ENCODE measurements around the gene STMN3. TPM values are rescaled to one million over a fixed set of nuclear protein-coding genes. Genes with fewer than 3 reads are reported as not detected.
"Not testable (repeated sequence)": the region's sequence is repeated elsewhere in the genome, so short reads cannot be mapped to it uniquely, and the experiment has no call there.

The STMN3 gene
- total RNA-seq, 2 experiments from 2014 or later: 15.4 to 17.6 TPM

GRCh38 chr20:63659370-63659769 is 6.1 kb upstream of the STMN3 start:
- Mint-ChIP-seq H3K27me3 (no peaks in the 10 kb centered on the region), H3K4me1 (peaks cover 23% of the 10 kb centered on the region), H3K27ac (no peak overlapping the region), H3K9me3 (ENCODE audit: low read depth) (no peaks in the 10 kb centered on the region), H3K4me3 (peak overlapping the region; percentile 95), H3K36me3 (ENCODE audit: low read depth) (peaks cover 7% of the 10 kb centered on the region)
- intact Hi-C loops (cut with DNase I, micrococcal nuclease): loop anchor here in 1 of 2 experiments (2.0 to 5.0 kb wide), 3 partner anchors 77 to 442 kb away; partner anchors contain the start of gene YTHDF1
- ATAC-seq: no peak
- ChIA-PET POLR2A (no interaction called here), CTCF (no interaction called here)
- no peak for DNase-seq

DNA sequence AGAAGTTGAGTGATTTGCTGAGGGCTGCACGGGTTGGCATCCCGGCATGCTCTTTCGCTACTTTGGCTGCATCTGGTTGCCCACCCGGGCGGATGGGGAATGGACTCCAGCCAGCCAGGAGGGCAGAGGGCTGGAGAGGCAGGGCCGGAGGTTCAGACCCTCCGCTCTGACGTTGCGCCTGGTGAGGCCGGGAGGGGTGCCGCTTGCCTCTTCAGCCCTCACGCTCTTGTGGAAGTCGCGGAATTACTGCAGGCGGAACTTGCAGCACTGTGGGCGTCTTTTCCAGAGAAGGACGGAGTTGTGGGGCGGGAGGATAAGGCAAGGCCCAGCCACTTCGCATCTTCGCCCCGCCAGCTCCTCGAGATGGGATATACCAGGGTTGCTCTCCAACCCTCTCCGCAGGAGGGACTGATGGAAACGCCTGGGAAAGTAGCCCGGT is 5.5 kb upstream of the STMN3 start:
- DNase-seq (peak; percentile 57), ATAC-seq (peak; percentile 21)
- Mint-ChIP-seq H3K4me1 (peaks cover 29% of the 10 kb centered on the region), H3K27me3 (no peaks in the 10 kb centered on the region), H3K27ac (peak overlapping the region; percentile 94), H3K9me3 (ENCODE audit: low read depth) (no peaks in the 10 kb centered on the region), H3K36me3 (ENCODE audit: low read depth) (peaks cover 7% of the 10 kb centered on the region), H3K4me3 (peak overlapping the region; percentile 95)
- POLR2A ChIA-PET: interaction anchor here (1.2 to 1.8 kb wide), 3 partner anchors 17 to 49 kb away, joined by 3 to 8 read pairs (median 6); partner anchors contain the start of genes ARFRP1, GMEB2 and ZGPAT
- CTCF ChIA-PET: interaction anchor here (0.6 to 1.3 kb wide), 6 partner anchors 17 to 138 kb away, joined by 3 to 9 read pairs (median 4); partner anchors contain the start of gene PPDPF
- intact Hi-C loops (cut with DNase I, micrococcal nuclease): loop anchor here in 1 of 2 experiments (1.0 to 5.0 kb wide), 12 partner anchors 16 to 441 kb away; partner anchors contain the start of genes ARFGAP1, ARFRP1, DNAJC5 and GMEB2

- H3K36me3 Mint-ChIP-seq (ENCODE audit: low read depth): peaks cover 7% of the 10 kb centered on the region
- H3K4me3 Mint-ChIP-seq: peak within 1 kb of the TSS; percentile 95
- ChIA-PET POLR2A (interaction anchor here (1.2 to 1.8 kb wide), 3 partner anchors 16 to 50 kb away, joined by 3 to 8 read pairs (median 6); partner anchors contain the start of genes ARFRP1, GMEB2 and ZGPAT), CTCF (interaction anchor here (0.6 to 1.3 kb wide), 7 partner anchors 16 to 137 kb away, joined by 3 to 9 read pairs (median 4); partner anchors contain the start of gene PPDPF)
- intact Hi-C loops (cut with DNase I, micrococcal nuclease): loop anchor here in 1 of 2 experiments (1.0 to 5.0 kb wide), 12 partner anchors 16 to 441 kb away; partner anchors contain the start of genes ARFGAP1, ARFRP1, DNAJC5 and GMEB2
- H3K27ac Mint-ChIP-seq: peak within 1 kb of the TSS; percentile 94
- H3K4me1 Mint-ChIP-seq: peaks cover 30% of the 10 kb centered on the region
- no peaks in the 10 kb centered on the region for H3K9me3 Mint-ChIP-seq (ENCODE audit: low read depth)
- ATAC-seq (peak; percentile 82), DNase-seq (peak; percentile 92)
- H3K27me3 Mint-ChIP-seq: no peaks in the 10 kb centered on the region
These were observed 4.9 kb upstream of the STMN3 start, which contains the start of gene RTEL1 for GRCh38 chr20:63657937-63658748. RTEL1 (plus strand) TSS chr20:63658312; CDS start chr20:63659403, 1,091 bp downstream.

DNA sequence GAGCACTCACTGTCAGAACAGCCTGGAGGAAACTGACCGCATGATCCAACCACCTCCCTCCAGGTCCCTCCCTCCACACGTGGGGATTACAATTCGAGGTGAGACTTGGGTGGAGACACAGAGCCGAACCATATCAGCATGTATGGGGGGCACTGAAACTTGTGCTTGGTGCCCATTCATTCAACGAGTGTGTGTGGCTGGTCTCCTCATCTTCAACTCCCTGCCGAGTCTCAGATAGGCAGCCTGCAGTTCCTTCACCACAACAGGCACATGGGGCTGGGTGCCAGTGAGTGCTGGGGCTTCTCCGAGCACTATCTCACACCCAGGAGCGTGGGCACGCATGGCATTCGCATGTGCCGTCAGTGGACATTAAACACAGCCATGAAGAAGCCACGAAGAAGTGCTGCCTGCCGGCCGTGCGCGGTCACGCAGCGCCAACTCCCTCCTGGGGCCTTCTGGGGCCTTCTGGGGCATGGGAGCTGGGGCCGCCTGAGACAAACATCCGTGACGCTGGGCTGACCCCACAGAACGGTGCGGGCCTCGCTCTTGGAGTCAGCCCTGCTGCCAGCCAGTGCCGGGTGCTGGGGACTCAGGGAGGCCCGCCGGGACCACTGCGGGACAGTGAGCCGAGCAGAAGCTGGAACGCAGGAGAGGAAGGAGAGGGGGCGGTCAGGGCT is 4.2 kb upstream of the STMN3 start:
- CTCF ChIA-PET: interaction anchor here (0.9 to 1.3 kb wide), 4 partner anchors 11 to 136 kb away, joined by 3 to 9 read pairs (median 4); partner anchors contain the start of gene PPDPF
- peak overlapping the region; percentile 95 for H3K4me3 Mint-ChIP-seq
- H3K27ac Mint-ChIP-seq: peak overlapping the region; percentile 94
- peaks cover 7% of the 10 kb centered on the region for H3K36me3 Mint-ChIP-seq (ENCODE audit: low read depth)
- DNase-seq: peak; percentile 37
- no peak for ATAC-seq
- POLR2A ChIA-PET: interaction anchor here (1.2 to 1.8 kb wide), 3 partner anchors 15 to 51 kb away, joined by 3 to 8 read pairs (median 6); partner anchors contain the start of genes ARFRP1, GMEB2 and ZGPAT
- H3K27me3 Mint-ChIP-seq: no peaks in the 10 kb centered on the region
- H3K9me3 Mint-ChIP-seq (ENCODE audit: low read depth): no peaks in the 10 kb centered on the region
- intact Hi-C loops (cut with DNase I, micrococcal nuclease): loop anchor here in 1 of 2 experiments (5.0 kb wide), 2 partner anchors 75 to 440 kb away; partner anchors contain the start of gene YTHDF1
- peaks cover 30% of the 10 kb centered on the region for H3K4me1 Mint-ChIP-seq

GRCh38 chr20:63656451-63656850 is 3.2 kb upstream of the STMN3 start:
- H3K27me3 Mint-ChIP-seq: no peaks in the 10 kb centered on the region
- POLR2A ChIA-PET: no interaction called here

GRCh38 chr20:63655249-63655648 is 2.0 kb upstream of the STMN3 start:
- H3K36me3 Mint-ChIP-seq (ENCODE audit: low read depth): peaks cover 2% of the 10 kb centered on the region
- CTCF ChIA-PET: interaction anchor here (0.9 kb wide), 1 partner anchor 118 kb away, joined by 3 read pairs; the partner anchor contains the start of gene PTK6
- no peaks in the 10 kb centered on the region for H3K9me3 Mint-ChIP-seq (ENCODE audit: low read depth)
- POLR2A ChIA-PET: no interaction called here
- intact Hi-C loops (cut with DNase I, micrococcal nuclease): loop anchor here in 1 of 2 experiments (5.0 kb wide), 2 partner anchors 73 to 438 kb away; partner anchors contain the start of gene YTHDF1
- no peak overlapping the region for H3K4me3 Mint-ChIP-seq
- DNase-seq (no peak), ATAC-seq (no peak)
- H3K4me1 Mint-ChIP-seq: peaks cover 36% of the 10 kb centered on the region
- H3K27me3 Mint-ChIP-seq: no peaks in the 10 kb centered on the region
- no peak overlapping the region for H3K27ac Mint-ChIP-seq

More at GRCh38 chr20:63656451-63656850, 3.2 kb upstream of the STMN3 start:
- no peak overlapping the region for H3K27ac Mint-ChIP-seq
- CTCF ChIA-PET: interaction anchor here (0.9 kb wide), 1 partner anchor 12 kb away, joined by 3 read pairs; no protein-coding TSS in a partner anchor
- H3K36me3 Mint-ChIP-seq (ENCODE audit: low read depth): peaks cover 5% of the 10 kb centered on the region
- ATAC-seq: no peak
- DNase-seq: no peak
- peak overlapping the region; percentile 95 for H3K4me3 Mint-ChIP-seq
- H3K4me1 Mint-ChIP-seq: peaks cover 33% of the 10 kb centered on the region
- intact Hi-C loops (cut with DNase I, micrococcal nuclease): loop anchor here in 1 of 2 experiments (5.0 kb wide), 2 partner anchors 74 to 439 kb away; partner anchors contain the start of gene YTHDF1
- no peaks in the 10 kb centered on the region for H3K9me3 Mint-ChIP-seq (ENCODE audit: low read depth)

DNA sequence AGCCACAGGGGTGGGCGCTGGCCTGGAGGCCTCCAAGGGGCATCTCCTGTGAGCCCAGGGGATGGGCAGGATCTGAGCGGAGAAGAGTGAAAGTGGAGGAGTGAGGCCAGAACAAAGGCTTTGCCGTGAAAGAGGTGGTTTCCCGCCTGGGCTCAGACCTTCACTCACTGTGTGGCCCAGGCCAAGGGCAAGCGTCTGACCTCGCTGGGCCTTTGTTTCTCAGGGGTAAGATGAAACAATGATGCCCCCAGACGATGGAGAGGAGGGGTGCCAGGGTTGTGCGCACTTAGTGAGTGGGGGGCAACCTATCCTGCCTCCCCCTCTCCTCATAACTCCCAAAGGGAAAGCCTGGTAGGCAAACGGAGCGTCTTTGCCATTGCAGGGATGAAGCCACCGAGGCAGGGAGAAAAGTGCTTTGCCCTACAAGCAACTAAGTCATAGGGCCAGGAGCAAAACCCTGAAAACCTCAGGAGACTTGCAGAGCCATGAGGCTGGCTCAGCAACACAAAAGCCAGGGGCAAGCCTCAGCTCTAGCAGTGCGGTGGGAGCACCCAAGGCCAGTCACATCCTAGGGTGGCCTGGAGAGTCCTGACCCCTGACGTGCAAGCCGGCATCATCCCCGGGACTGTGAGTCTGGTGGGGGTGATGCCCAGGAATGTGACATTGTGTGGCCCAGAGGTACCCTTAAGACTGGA is 897 bp upstream of the STMN3 start:
- peak overlapping the region; percentile 73 for H3K4me3 Mint-ChIP-seq
- peak; percentile 1 for ATAC-seq
- CTCF ChIA-PET: no interaction called here

DNA sequence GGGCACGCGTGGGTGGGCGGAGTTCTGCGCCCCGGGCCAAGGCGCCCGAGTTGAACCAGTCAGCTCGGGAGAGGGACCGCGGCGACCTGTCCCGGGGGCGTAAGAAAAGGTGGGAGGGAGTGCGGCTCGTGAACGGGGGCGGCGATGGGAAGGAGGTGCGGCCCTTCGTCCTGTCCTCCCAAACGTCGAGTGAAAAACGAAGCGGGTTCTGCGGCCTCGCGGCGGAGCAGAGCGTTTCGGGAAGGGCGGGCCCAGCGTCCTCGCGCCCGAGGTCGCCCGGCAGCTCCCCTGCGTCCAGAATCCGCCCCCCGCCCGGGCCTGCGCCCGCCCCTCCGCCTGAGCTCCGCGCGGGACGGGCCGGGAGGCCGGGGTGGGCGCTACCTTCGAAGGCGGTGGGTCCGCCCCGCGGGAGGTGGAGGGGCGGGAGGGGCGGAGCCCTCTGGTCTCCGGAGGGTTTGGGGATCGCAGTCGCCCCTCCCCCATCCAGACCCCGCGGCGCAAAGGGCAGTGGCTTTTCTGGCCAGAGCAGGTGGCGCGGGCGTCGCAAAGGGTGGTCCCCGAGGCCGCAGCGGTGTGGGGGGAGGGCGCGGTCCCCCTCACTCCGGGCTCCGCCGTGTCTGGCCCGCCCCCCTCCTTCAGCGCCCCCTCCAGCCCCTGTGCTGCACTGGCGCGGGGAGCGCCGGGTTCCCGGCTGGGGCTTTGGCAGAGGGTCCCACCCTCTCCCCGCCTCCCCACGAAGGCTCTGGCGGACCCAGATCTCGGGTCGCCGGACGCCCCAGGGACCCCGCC is 838 bp downstream of the STMN3 start:
- DNase-seq (peak; percentile 44), ATAC-seq (peak; percentile 4)
- Mint-ChIP-seq H3K27ac (no peak overlapping the region), H3K27me3 (no peaks in the 10 kb centered on the region), H3K36me3 (ENCODE audit: low read depth) (no peaks in the 10 kb centered on the region), H3K4me1 (peaks cover 22% of the 10 kb centered on the region), H3K4me3 (peak overlapping the region; percentile 70), H3K9me3 (ENCODE audit: low read depth) (no peaks in the 10 kb centered on the region)
- CTCF ChIA-PET: interaction anchor here (0.5 to 1.4 kb wide), 2 partner anchors 11 to 631 kb away, joined by 3 to 6 read pairs; no protein-coding TSS in a partner anchor
- intact Hi-C loops (cut with DNase I, micrococcal nuclease): no loop called here
- POLR2A ChIA-PET: interaction anchor here (1.0 kb wide), 1 partner anchor 25 kb away, joined by 3 read pairs; the partner anchor contains the start of gene GMEB2

More for the DNA sequence above, 897 bp upstream of the STMN3 start:
- DNase-seq: no peak
- peaks cover 26% of the 10 kb centered on the region for H3K4me1 Mint-ChIP-seq
- intact Hi-C loops (cut with DNase I, micrococcal nuclease): loop anchor here (1.0 kb wide), 3 partner anchors 12 to 211 kb away; partner anchors contain the start of genes GMEB2 (in 1 of the 2) and TPD52L2 (in 1 of the 2)
- H3K27me3 Mint-ChIP-seq: no peaks in the 10 kb centered on the region
- H3K27ac Mint-ChIP-seq: peak overlapping the region; percentile 82
- H3K9me3 Mint-ChIP-seq (ENCODE audit: low read depth): no peaks in the 10 kb centered on the region
- H3K36me3 Mint-ChIP-seq (ENCODE audit: low read depth): no peaks in the 10 kb centered on the region
- POLR2A ChIA-PET: interaction anchor here (1.0 kb wide), 1 partner anchor 12 kb away, joined by 4 read pairs; no protein-coding TSS in a partner anchor

DNA sequence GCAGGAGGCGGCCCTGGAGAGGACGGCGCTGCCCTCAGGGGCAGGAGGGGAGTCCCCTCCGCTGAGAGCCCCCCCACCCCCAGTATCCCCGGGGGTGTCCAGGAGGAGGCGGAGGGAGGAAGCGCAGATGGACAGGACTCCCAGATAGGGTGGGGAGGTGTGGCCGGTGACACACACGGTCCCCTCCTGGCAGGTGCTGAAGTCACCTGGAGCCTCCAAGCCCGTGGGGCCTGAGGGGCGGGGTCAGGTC is 1.4 kb downstream of the STMN3 start:
- Mint-ChIP-seq H3K4me3 (peak overlapping the region; percentile 70), H3K36me3 (ENCODE audit: low read depth) (no peaks in the 10 kb centered on the region), H3K27me3 (no peaks in the 10 kb centered on the region), H3K27ac (no peak overlapping the region), H3K4me1 (peaks cover 18% of the 10 kb centered on the region), H3K9me3 (ENCODE audit: low read depth) (no peaks in the 10 kb centered on the region)
- ChIA-PET CTCF (interaction anchor here (0.5 to 1.4 kb wide), 2 partner anchors 10 to 632 kb away, joined by 3 to 6 read pairs; no protein-coding TSS in a partner anchor), POLR2A (no interaction called here)
- ATAC-seq (no peak), DNase-seq (peak; percentile 56)
- intact Hi-C loops (cut with DNase I, micrococcal nuclease): no loop called here

DNA sequence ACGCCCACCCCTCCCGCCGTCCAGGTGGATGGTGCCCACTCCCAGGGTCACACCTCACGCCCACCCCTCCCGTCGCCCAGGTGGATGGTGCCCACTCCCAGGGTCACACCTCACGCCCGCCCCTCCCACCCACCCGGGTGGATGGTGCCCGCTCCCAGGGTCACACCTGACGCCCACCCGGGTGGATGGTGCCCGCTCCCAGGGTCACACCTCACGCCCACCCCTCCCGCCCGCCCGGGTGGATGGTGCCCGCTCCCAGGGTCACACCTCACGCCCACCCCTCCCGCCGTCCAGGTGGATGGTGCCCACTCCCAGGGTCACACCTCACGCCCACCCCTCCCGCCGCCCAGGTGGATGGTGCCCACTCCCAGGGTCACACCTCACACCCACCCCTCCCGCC is 2.7 kb downstream of the STMN3 start:
- intact Hi-C loops (cut with DNase I, micrococcal nuclease); ATAC-seq; CTCF ChIA-PET; H3K36me3 Mint-ChIP-seq (ENCODE audit: low read depth); H3K9me3 Mint-ChIP-seq (ENCODE audit: low read depth); DNase-seq; H3K27ac Mint-ChIP-seq; H3K4me3 Mint-ChIP-seq; H3K27me3 Mint-ChIP-seq; POLR2A ChIA-PET: not testable (repeated sequence)
- peaks cover 18% of the 10 kb centered on the region for H3K4me1 Mint-ChIP-seq
